Lower leg skin (tissue), 4 donors: ENCODE measurements around the gene LRIT1. TPM values are rescaled to one million over a fixed set of nuclear protein-coding genes. Genes with fewer than 3 reads are reported as not detected.

ENCODE experiments used
- DNase-seq, 2 donors: peaks; one replicate each; pipeline ENCODE4 v3.0.0-alpha.2; 2019; ENCODE audit warnings: low spot score in 2 of 2
- H3K4me3 ChIP-seq: fragments of 200-600 bp; sonication (generic); 2 replicates; pipeline ENCODE4 v1.5.1; 2017; ENCODE audit warnings: mild to moderate bottlenecking, low read depth; ENCODE audit not compliant: poor library complexity, severe bottlenecking
- POLR2A ChIP-seq, 2 donors: fragments of 450-650 bp; IDR thresholded peaks; one replicate each; pipeline ENCODE4 v1.6.1; 2016 to 2017; ENCODE audit warnings: antibody characterized with exemption in 2 of 2, mild to moderate bottlenecking in 1 of 2, moderate library complexity in 1 of 2
- WGBS, 2 donors: methylation state at CpG; one replicate each; pipeline ENCODE4 v1.1.5; 2018; 5-methylcytosine and 5-hydroxymethylcytosine counted together
- intact Hi-C: fragments of 100-400 bp; cut with DNase I; formaldehyde crosslinking; loops from one replicate; pipeline ENCODE4 v1.15.0; 2023; ENCODE audit warnings: low total_unique reads
- total RNA-seq, 4 donors: library from RNA; depleted of rRNA; stranded (reverse); fragments of >200 nt; gene quantifications; one replicate each; pipeline ENCODE4 v1.1.0, GENCODE V29; 2016
- TF ChIP-seq, protein P1 (sequence below), 3 donors: fragments of 450-650 bp; IDR thresholded peaks; one replicate each; pipeline ENCODE4 v1.5.1; 2016; ENCODE audit warnings: antibody characterized with exemption in 3 of 3, mild to moderate bottlenecking in 3 of 3, moderate library complexity in 2 of 3

Gene LRIT1
- total RNA-seq, 4 donors from 2014 or later: 0.19 TPM; not detected in 3

DNA sequence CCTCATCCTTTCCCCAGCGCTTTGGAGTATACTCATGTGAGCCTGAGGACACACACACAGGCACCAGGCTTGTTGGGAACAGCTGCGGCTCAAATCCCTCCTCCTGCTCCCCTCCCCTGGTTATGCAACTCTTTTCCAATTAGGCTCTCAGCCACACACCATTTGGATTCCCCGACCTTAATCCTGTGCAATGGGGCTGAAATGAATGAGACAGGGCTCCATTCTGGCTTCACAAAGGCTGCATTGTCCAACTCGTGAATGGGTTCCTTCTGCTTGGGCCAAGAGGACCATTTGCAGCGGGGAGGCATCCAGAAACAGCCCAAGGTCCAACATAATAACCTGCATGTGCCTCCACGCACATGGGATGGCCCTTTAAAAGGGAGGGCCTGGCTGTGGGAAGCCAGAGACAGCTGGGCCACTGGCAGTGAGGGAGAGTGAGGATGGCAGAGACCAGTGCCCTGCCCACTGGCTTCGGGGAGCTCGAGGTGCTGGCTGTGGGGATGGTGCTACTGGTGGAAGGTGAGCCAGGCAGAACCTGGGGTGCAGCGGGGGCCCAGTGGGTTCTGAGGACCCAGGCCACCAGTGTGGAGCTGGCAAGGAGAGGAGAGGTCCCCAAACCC, 3.4 kb upstream of the LRIT1 start, which contains the start of gene RGR:
RGR (plus strand) TSS at position 403 of the 620 bp plus-strand sequence; CDS start at position 441, 38 bp downstream.
- no peak for TF ChIP-seq POLR2A (IDR thresholded peaks at IDR 0.05)
- TF ChIP-seq, protein P1, sequence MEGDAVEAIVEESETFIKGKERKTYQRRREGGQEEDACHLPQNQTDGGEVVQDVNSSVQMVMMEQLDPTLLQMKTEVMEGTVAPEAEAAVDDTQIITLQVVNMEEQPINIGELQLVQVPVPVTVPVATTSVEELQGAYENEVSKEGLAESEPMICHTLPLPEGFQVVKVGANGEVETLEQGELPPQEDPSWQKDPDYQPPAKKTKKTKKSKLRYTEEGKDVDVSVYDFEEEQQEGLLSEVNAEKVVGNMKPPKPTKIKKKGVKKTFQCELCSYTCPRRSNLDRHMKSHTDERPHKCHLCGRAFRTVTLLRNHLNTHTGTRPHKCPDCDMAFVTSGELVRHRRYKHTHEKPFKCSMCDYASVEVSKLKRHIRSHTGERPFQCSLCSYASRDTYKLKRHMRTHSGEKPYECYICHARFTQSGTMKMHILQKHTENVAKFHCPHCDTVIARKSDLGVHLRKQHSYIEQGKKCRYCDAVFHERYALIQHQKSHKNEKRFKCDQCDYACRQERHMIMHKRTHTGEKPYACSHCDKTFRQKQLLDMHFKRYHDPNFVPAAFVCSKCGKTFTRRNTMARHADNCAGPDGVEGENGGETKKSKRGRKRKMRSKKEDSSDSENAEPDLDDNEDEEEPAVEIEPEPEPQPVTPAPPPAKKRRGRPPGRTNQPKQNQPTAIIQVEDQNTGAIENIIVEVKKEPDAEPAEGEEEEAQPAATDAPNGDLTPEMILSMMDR (IDR thresholded peaks at IDR 0.05): no peak
- intact Hi-C loops: no loop called here
- no peak within 1 kb of the TSS for H3K4me3 ChIP-seq
- WGBS, 2 donors: 41 to 43% methylated on average over 9 of the region's 9 CpGs
- DNase-seq: peak in 1 of 2 donors; percentile 32

DNA sequence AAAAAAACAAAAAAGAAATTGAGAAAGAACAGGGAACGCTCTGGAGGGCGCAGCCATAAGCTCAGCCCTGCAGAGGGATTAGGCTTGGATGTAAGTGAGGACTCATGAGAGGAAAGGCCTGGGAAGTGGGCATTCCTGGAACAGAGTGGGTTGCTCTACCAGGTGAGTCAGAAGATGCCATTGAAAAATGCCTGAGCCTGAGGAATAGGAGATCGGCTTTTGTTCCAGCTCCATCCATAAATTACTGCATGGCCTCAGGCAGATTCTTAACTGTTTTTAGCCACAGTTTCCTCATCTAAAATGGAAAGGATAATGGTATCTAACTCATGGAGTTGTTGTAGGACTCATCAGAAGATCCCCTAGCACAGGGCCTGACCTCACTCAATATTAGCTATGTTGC, 2.4 kb upstream of the LRIT1 start:
- no peak overlapping the region for H3K4me3 ChIP-seq
- WGBS, 2 donors: 87 to 89% methylated on average over 3 of the region's 3 CpGs
- TF ChIP-seq POLR2A (IDR thresholded peaks at IDR 0.05): no peak
- TF ChIP-seq, protein P1 (IDR thresholded peaks at IDR 0.05): no peak
- no peak for DNase-seq
- intact Hi-C loops: no loop called here

DNA sequence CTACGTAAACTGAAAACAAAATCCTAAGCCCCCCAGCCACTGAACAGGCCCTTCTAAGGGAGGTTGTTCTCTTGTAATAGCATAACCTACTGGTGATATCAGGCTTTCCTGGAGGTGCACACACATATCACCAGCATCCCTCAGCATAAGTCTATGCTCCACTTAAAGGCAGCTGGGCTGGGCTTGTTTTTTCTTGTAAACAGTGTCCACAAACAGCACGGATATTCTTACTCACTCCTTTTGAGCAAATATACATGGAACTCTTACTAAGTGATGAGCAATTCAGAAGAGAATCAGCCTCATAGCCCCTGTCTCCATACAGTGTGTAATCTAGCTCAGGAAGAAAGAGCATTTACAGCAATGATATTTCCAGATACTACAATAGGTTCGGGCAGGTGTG, 2.4 kb downstream of the LRIT1 start:
- WGBS, 2 donors: 81 to 88% methylated on average over 3 of the region's 3 CpGs
- intact Hi-C loops: no loop called here
- no peak for DNase-seq
- TF ChIP-seq, protein P1 (IDR thresholded peaks at IDR 0.05): no peak
- no peak for TF ChIP-seq POLR2A (IDR thresholded peaks at IDR 0.05)
- no peak overlapping the region for H3K4me3 ChIP-seq

DNA sequence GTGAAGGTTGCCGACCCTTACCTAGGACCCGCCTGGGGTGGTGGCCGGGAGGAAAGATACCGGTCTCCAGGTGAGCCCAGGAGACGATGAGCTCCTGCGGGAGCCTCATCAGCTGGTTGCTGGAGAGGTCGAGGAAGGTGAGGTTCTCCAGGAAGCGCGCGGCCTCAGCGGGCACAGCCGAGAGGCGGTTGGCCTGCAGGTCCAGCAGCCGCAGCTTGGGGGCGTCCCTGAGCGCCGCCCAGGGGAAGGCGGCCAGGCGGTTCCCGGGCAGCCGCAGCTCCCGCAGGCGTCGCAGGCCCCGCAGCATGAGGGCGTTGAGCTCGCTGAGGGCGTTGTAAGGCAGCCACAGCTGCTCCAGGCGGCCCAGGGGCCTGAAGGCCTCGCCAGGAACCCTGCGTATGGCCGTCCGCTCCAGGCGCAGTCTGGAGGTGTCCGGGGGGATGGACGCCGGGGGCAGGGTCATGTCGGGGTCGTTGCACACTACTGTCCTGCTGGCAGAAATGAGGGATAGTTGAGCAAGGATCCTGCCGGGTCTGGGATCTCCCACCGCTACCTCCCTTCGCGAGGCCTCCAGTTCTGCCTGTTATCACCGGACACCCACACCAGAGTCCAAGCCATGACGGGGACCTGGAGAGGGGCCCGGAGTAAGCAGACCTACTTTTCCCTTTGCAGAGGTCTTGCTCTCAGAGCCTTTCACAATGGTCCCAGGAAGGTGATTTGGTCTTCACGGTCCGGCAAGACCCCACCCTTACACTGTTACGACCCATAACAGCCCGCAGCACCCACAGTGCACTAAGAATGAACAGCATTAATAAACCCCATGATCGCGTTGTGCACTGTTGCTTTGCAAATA, 3.9 kb downstream of the LRIT1 start:
- TF ChIP-seq, protein P1 (IDR thresholded peaks at IDR 0.05): no peak
- no peak for TF ChIP-seq POLR2A (IDR thresholded peaks at IDR 0.05)
- H3K4me3 ChIP-seq: no peak overlapping the region
- intact Hi-C loops: no loop called here
- 54 to 67% methylated on average over 38 to 49 of the region's 52 CpGs for WGBS, 2 donors
- DNase-seq: no peak

DNA sequence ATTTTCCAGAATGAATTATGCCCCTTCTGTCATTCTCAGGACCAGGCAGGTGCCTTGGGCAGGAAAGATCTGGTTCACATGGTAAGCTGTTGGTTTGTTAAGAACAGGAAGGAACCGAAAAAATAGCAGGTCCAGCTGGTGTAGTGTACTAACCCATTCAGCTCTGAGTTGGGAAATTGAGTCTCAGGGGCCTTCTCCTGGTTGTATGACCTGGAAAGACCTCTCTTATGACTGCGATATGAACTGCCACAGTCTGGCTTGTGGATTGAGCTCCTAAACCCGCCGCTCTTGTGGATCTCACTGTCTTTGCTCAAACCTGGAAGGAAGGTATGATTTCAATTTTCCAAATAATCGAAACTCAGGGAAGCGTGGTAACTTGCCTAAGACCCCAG, 4.5 kb downstream of the LRIT1 start:
- H3K4me3 ChIP-seq: no peak overlapping the region
- TF ChIP-seq, protein P1 (IDR thresholded peaks at IDR 0.05): no peak
- no peak for TF ChIP-seq POLR2A (IDR thresholded peaks at IDR 0.05)
- WGBS, 2 donors: 79 to 85% methylated on average over 6 of the region's 6 CpGs
- DNase-seq: no peak
- intact Hi-C loops: no loop called here
